ENCODE data around the gene KAZN. TPM values are rescaled to one million over a fixed set of nuclear protein-coding genes. Genes with fewer than 3 reads are reported as not detected.

KAZN gene
- total and polyA plus RNA-seq, 9 donors, result 10.1 to 56.4 (median 27.9) TPM

- no peaks in the 10 kb centered on the region for H3K36me3 ChIP-seq
- intact Hi-C loops (cut with DNase I), result no loop called here
- H3K27ac ChIP-seq, result no peak overlapping the region
- 50 to 68% (median 53%) methylated on average over 4 of the region's 4 CpGs for WGBS, 3 donors
- H3K27me3 ChIP-seq, result no peaks in the 10 kb centered on the region
- no peaks in the 10 kb centered on the region for H3K9me3 ChIP-seq
- peaks cover 6% of the 10 kb centered on the region for H3K4me1 ChIP-seq (ENCODE audit: insufficient read depth)
- TF ChIP-seq, protein P1, sequence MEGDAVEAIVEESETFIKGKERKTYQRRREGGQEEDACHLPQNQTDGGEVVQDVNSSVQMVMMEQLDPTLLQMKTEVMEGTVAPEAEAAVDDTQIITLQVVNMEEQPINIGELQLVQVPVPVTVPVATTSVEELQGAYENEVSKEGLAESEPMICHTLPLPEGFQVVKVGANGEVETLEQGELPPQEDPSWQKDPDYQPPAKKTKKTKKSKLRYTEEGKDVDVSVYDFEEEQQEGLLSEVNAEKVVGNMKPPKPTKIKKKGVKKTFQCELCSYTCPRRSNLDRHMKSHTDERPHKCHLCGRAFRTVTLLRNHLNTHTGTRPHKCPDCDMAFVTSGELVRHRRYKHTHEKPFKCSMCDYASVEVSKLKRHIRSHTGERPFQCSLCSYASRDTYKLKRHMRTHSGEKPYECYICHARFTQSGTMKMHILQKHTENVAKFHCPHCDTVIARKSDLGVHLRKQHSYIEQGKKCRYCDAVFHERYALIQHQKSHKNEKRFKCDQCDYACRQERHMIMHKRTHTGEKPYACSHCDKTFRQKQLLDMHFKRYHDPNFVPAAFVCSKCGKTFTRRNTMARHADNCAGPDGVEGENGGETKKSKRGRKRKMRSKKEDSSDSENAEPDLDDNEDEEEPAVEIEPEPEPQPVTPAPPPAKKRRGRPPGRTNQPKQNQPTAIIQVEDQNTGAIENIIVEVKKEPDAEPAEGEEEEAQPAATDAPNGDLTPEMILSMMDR (IDR thresholded peaks at IDR 0.05), result no peak
- TF ChIP-seq POLR2A (IDR thresholded peaks at IDR 0.05), result no peak
- TF ChIP-seq EP300 (IDR thresholded peaks at IDR 0.05), result no peak
- no peak for DNase-seq
- no peak overlapping the region for H3K4me3 ChIP-seq
These were observed 357.5 kb downstream of the KAZN start for GRCh38 chr1:14955976-14956375.

- intact Hi-C loops (cut with DNase I), result no loop called here
- Histone ChIP-seq H3K4me1 (ENCODE audit: insufficient read depth) (peaks cover 6% of the 10 kb centered on the region), H3K27me3 (no peaks in the 10 kb centered on the region), H3K4me3 (no peak overlapping the region), H3K27ac (no peak overlapping the region), H3K9me3 (no peaks in the 10 kb centered on the region), H3K36me3 (no peaks in the 10 kb centered on the region)
- WGBS, 3 donors, result 77 to 86% (median 82%) methylated on average over 11 of the region's 11 CpGs
- DNase-seq, result no peak
- TF ChIP-seq POLR2A (IDR thresholded peaks at IDR 0.05) (no peak), EP300 (IDR thresholded peaks at IDR 0.05) (no peak)
- TF ChIP-seq, protein P1 (IDR thresholded peaks at IDR 0.05), result no peak
These were observed 358.2 kb downstream of the KAZN start for GRCh38 chr1:14956579-14957195.

DNA sequence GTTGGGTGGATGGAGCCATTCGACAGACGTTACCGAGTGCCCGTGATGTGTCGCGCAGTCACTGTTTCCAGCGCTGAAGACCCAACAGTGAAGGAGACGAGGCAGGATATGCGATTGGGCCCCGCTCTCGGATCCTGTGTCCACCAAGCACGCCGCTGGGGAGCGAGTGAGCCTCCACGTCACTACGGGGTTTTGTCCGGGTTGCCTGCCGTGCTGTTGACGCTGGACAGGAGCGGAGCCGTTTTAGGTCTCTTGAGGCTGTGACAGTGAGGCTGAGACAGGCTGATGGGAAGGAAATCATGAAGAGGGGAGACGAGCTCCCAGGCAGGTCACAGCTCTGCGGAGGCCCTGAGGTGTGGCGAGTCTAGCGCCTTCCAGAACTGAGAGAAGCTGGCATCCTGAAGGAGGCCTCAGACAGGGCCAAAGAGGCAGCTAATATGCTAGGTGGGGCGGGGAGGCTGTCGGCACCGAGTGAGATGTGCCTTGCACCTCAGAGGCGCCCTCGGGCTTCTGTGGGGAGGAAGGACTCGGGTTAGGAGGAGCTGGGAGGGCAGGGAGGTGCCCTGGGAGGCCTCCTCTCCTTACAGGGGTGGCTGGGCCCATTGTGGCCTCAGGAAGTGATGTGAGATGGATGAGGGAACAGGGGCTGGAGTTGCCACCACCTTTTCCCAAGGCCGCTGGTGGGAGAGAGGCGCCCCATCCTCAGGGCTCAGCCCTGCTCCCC, 359.1 kb downstream of the KAZN start:
- no peak overlapping the region for H3K4me3 ChIP-seq
- no peaks in the 10 kb centered on the region for H3K27me3 ChIP-seq
- no peak for TF ChIP-seq EP300 (IDR thresholded peaks at IDR 0.05)
- no peak for TF ChIP-seq POLR2A (IDR thresholded peaks at IDR 0.05)
- TF ChIP-seq, protein P1 (IDR thresholded peaks at IDR 0.05), result no peak
- no peak overlapping the region for H3K27ac ChIP-seq
- no peaks in the 10 kb centered on the region for H3K9me3 ChIP-seq
- DNase-seq, result no peak
- intact Hi-C loops (cut with DNase I), result no loop called here
- H3K36me3 ChIP-seq, result no peaks in the 10 kb centered on the region
- peaks cover 6% of the 10 kb centered on the region for H3K4me1 ChIP-seq (ENCODE audit: insufficient read depth)
- WGBS, 3 donors, result 89 to 93% (median 92%) methylated on average over 33 of the region's 33 CpGs

GRCh38 chr1:14958249-14959058, 360.0 kb downstream of the KAZN start:
- no peak for TF ChIP-seq EP300 (IDR thresholded peaks at IDR 0.05)
- TF ChIP-seq POLR2A (IDR thresholded peaks at IDR 0.05), result no peak
- TF ChIP-seq, protein P1 (IDR thresholded peaks at IDR 0.05), result no peak

More at GRCh38 chr1:14958249-14959058, 360.0 kb downstream of the KAZN start:
- WGBS, 3 donors, result 86 to 92% (median 87%) methylated on average over 17 to 19 of the region's 19 CpGs
- no peak for DNase-seq
- Histone ChIP-seq H3K27ac (no peak overlapping the region), H3K36me3 (no peaks in the 10 kb centered on the region), H3K9me3 (no peaks in the 10 kb centered on the region), H3K4me1 (ENCODE audit: insufficient read depth) (no peaks in the 10 kb centered on the region), H3K27me3 (no peaks in the 10 kb centered on the region), H3K4me3 (no peak overlapping the region)
- intact Hi-C loops (cut with DNase I), result no loop called here
